ENCODE data around the gene MTIF3.
"Not testable (repeated sequence)": the region's sequence is repeated elsewhere in the genome, so short reads cannot be mapped to it uniquely, and the experiment has no call there.

MTIF3 gene

DNA sequence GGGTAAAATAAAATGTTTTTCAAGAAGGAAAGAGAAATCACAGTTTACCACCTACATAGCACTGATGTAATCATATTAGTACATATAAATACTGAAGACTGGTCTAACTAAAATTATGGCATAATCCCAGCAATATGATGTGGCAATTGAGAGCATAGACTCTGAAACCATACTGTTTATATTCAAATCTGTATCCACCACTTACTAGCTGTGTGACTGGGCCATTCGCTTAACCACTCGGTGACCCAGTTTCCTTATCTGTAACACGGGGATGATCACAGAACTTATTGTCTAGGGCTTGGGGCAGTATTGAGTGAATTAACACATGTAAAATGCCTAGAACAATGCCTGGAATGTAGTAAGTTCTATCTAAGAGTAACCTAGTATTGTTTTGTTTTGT lies 39.0 kb downstream of the MTIF3 start:
- no peak for DNase-seq (ENCODE audit: low read depth in 2 of 2)

DNA sequence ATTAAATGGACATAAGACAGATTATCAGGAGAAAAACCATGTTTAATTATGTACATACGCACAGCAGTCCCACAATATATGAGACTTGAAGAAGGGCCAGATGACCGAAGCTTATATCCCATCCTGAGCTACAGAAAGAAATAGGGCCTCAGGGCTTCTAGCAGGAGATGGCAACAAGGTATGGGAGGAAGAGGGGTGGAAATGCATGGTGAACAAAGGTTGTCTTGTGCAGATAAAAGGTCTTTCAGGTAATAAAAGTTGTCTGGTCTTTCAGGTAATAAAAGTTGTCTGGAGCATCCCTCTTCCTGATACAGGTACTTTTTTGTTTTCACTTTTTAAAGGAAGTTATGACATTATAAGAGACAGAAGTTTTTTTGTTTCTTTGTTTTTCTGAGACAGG lies 41.4 kb downstream of the MTIF3 start:
- no peak for DNase-seq (ENCODE audit: low read depth in 2 of 2)

DNA sequence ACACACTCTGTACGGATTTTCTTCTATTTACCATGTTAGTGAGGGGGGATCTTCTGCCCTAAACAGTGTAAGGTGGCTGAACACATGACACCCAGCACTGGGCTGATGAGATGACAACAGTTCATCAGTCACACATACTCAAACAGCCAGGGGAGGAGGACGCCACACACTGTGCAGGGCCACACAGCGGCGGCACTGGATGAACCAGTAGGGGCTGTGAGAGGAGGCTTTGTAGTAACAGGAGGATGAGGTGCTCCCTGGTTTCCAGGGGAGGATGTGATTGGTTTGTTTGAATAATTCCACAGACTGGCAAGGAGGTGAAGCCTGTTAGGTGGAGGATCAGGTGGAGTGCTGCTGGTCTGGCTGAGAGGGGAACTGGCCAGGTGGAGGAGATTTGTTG lies 42.3 kb downstream of the MTIF3 start:
- no peak for DNase-seq (ENCODE audit: low read depth in 2 of 2)

DNA sequence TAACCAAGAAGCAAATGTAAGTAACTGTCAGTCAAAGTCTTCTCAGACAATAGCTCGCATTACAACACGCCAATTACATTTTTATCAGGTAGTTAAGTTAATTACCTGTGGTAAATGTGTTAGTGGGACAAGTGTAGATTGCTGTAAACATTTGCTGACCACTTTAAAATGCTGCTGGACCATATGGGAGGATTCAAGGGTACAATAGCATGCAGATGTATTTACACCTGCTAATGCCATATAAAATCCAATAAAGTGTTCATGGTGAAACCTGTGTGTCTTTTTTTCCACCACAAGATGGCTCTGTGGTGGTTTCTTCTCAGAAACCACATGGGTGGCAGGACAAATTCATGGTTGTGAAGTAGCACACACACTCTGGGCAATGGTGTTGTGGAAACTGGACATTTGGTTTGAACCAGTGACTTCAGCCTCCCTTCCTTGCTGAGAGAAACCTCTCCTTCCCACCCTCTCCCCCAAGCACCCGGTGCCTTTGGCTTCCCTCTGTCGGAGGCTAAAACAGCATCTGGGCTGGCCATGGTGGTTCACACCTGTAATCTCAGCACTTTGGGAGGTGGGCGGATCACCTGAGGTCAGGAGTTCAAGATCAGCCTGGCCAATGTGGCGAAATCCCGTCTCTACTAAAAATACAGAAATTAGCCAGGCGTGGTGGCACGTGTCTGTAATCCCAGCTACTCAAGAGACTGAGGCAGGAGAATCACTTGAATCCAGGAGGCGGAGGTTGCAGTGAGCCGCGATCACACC lies 44.0 kb downstream of the MTIF3 start:
- DNase-seq (ENCODE audit: low read depth in 2 of 2) = no peak

DNA sequence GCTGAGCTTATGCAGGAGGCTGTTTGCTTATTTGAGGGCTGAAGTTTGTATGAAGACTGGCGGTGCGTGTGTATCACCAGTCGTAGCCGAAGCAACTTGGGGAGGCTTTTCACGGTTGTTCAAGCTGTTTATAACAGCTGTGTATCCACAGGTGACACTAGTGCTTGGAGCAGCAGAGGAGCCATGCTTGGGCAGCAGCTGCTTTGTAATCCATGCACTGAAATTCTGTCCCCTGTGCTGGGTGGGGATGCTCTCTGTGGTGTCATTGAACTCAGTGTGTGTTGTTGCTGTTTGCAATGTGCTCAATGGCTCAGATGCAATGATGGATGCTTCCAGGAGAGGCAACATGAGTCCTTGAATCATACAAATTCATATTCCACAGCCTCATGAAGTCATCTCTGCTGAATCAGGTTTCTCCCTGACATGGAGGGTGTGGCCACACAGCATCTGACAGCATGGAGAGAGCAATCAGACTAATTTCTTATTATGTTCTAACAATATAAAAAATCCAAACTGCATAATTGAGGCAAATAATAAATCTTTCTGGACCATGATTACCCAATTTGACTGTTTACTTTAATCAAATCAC lies 44.7 kb downstream of the MTIF3 start:
- no peak for DNase-seq (ENCODE audit: low read depth in 2 of 2)

DNA sequence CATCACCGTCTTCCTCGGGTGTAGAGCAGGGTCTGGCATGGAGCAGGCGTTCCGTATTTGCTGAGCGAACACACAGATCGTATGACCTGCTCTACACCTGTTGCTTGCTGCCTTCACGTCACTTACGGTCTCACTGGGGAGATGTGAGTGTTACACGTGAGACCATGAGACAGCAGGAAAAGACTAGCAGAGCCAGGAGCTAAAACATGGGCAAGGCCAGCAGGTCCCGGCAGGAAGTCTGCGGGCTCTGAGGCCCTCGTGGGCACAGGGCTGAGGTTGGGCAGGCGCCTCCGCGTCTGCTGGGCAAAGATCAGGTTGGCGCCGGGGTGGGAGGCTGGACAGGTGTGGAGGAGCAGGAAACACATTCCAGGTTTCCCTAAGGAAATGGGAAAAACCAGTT lies 45.7 kb downstream of the MTIF3 start:
- no peak for DNase-seq (ENCODE audit: low read depth in 2 of 2)

DNA sequence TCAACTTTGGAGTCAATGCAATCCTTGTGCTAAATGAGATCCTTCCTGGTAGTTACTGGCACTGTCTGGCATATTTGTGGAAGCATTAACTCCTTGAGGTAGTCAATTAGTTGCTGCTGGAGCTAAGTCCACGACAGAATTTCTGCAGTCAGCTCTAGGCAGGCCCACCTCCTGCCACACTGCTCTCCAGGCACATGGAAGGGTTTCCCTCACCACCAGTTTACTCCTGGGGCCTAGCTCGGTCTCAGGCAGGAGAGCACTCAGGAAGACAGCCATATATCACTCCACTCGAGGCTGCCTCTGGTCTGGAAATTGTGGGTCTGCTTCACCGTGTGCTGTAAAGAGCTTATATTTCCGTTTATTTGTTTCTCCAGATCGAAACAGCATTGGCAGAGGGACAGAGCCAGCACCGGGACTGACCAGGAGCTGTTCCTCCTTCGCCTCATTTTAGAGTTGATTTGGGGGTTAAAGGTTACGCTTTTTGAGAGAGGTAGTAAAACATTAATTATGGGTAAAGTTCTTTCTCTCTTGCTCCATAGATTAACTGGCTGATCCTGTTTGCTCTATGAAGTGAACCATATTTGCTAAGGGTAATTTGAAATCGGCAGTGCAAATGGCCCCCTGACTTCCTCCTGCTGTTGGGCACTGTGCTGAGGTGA lies 46.5 kb downstream of the MTIF3 start:
- DNase-seq (ENCODE audit: low read depth in 2 of 2) = no peak

DNA sequence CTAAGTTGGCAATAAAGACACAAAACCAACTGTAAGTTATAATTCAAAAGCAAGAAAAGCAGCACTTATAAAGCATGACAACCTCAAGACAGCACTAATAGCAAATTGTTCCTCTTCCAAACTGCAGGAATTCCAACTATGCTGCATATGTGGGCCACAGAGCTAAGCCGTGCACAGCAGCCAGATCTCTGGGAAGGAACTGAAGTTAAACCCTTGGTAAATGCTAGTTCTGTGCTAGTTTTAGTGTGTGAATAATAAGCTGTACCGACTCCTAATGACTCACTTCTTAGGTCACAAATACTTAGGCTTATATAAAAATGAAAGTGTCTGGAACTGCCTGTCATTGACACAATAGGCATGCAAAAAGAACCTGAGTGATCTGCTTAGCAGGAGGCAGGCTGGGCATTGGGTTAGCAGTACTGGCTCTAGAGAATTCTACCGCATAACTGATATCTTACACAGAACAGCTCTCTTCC lies 47.1 kb downstream of the MTIF3 start:
- DNase-seq (ENCODE audit: low read depth in 2 of 2) = no peak

DNA sequence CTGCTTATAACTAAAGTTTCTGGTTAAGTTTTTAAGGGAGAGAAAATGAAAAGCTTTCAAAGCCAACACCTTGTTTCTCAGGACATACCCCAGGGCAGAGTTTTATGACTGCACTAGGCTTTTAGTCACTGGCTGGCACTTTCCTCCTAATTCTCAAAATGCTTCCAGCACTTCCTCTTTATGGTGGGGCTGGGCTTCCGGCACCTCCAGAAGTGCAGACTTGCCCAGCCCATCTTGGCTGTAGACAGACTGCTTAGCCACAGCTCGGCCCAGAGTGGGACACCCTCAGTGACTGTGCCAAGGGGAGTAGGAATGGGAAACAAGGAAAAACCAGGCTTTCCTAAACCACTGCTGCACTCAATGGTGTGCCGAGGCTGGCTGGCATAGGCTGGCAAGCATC lies 49.2 kb downstream of the MTIF3 start:
- no peak for DNase-seq (ENCODE audit: low read depth in 2 of 2)

DNA sequence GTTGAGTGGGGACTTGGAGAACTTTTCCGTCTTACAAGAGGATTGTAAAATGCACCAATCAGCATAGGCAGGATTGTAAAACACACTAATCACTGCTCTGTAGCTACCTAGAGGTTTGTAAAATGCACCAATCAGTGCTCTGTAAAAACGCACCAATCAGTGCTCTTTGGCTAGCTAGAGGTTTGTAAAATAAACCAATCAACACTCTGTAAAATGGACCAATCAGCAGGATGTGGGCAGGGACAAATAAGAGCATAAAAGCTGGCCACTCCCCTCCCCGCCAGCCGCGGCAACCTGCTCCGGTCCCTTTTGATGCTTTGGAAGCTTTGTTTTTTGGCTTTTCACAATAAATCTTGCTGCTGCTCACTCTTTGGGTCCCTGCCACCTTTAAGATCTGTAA lies 50.0 kb downstream of the MTIF3 start:
- not testable (repeated sequence) for DNase-seq (ENCODE audit: low read depth in 2 of 2)

DNA sequence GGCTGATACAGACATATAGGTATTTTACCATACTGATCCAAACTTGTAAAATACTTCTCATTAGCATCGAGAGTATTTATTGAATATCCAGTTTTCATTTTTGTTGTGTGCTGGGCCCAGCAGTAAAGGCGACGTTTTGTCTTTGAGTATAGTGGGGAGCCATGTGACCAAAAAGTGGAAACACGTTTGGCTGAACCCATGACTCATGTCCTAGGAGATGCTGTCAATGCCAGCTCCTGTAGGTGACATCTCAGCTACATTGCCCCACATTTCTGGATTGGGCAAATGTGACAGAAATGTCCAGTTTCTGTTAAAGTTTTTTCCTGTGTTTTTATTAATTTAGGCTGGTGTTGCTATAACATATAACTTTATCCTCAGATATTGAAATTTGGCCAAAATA lies 52.0 kb downstream of the MTIF3 start:
- no peak for DNase-seq (ENCODE audit: low read depth in 2 of 2)

DNA sequence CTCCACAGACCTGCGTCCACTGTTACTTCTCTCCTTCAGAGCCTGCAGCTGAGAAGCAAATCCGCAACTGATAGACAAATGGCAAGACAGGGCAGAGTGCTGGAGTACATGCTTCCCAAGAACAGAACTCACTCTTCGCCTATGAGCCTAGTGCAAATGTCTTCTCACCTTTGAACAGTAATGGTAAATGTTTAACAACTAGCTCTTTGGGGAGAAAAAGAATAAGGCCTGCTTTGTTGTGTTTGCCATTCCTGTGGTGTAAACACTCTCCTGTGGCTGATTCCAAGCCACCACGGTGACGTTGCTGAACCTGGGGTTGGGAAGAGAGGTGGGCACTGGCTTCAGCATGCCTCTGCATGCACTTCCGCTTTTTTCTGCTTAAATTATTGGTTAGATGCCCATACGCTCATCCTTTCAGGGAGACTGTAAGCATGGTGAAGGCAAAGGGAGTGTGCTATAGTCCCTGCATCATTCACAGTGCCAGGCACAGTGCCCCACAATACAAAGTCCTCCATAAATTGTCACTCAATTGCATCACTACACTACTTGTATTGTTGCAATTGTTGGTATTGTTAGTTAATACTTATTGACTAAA lies 54.0 kb downstream of the MTIF3 start:
- DNase-seq (ENCODE audit: low read depth in 2 of 2) = no peak

DNA sequence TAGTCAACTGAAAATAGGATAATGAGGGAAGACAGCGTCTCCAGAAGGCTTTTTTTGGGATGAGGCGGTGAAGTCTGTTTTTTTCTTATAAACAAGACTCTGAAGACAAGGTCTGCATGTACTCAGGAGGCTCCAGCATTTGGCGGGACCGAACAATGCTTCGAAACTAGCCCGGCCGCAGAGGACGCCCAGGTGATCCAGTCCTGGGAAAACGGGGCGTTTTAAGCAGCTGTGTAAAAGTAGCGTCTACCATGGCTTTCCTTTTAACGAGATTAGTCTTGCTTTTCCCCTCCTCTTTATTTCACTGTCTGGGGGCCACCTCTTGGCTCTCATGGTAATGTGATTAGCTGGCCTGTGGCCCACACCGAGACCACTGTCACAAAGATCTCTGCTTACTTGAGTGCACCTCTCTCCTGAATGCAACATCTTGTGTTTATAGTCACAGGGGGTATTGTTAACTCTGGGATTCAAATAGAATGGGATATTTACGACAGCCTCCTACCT lies 55.3 kb downstream of the MTIF3 start:
- no peak for DNase-seq (ENCODE audit: low read depth in 2 of 2)

DNA sequence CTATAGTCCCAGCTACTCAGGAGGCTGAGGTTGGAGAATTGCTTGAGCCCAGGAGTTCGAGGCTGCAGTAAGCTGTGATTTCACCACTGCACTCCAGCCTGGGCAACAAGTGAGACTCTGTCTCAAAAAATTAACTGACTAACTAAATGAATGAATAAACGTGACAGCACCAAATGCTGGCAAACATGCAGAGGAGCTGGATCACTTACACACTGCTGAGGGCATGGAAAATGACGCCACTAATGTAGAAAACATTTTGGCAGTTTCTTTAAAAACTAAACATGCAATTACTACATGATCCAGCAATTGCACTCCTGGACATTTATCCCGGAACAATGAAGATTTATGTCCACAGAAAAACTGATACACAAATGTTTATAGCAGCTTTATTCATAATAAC lies 57.3 kb downstream of the MTIF3 start:
- DNase-seq (ENCODE audit: low read depth in 2 of 2) = no peak

DNA sequence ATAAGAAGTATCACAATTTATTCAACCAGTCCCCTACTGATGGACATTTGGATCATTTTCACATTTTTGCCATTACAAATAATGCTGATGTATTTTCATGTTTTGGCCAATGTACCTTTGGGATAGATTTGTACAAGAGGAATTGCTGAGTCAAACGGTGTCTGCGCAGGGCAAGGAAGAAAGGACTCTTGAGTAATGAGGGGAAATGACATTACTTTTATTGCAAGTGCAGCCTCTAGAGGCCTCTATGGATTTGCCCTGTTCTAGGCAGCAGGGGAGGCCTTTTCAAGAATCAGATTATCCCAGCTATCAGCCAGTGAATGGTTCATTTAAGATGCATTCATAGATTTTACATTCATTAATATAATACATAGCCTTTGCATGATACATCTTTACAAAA lies 58.9 kb downstream of the MTIF3 start:
- no peak for DNase-seq (ENCODE audit: low read depth in 2 of 2)

DNA sequence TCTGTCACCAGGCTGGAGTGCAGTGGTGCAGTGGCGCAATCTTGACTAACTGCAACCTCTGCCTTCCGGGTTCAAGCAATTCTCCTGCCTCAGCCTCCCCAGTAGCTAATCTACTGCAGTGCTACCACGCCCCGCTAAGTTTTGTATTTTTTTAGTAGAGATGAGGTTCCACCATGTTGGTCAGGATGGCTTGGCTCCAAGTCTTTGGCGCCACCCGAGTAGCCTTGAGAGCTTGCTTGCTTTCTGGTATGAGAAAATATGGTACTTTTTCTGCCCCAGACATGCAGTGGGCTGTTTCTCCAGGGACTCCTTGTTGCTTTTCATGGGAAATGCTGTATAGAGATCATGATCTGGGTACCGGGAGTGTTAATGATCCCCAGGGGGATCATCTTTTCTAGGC lies 60.5 kb downstream of the MTIF3 start:
- no peak for DNase-seq (ENCODE audit: low read depth in 2 of 2)

DNA sequence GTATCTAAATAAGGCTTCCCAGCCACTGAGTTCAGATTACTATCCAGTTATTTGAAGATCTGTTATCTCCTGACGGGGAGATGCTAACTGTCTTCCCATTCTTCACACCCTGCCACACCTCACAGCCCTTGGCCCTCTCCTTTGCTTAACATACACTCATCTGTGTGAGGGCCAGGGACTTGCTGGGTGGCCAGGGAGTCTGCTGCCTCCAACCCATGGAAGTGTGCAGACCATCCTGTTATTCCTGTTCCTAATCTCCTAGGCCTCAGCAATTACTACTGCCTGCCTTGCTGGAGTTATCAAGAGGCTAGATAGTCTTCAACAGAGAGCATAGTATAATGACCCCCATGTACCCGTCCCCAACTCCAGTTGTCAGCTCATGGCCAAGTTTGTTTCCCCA lies 62.1 kb downstream of the MTIF3 start:
- DNase-seq (ENCODE audit: low read depth in 2 of 2) = no peak

Data from stimulated activated CD4-positive, alpha-beta T cell treated with anti-CD3 and anti-CD28 coated beads, Interleukin-15, amount 100 ng/mL, for 48 hours (primary cell).